H1 (cell line): Measurements from ENCODE around the gene KLF6. TPM values are rescaled to one million over a fixed set of nuclear protein-coding genes. Genes with fewer than 3 reads are reported as not detected.

Experiments
- CTCF ChIA-PET: fragments of 300-600 bp; sonication (Branson Sonifier 250); formaldehyde crosslinking; loops from one replicate; lab custom pipeline; 2021; ENCODE audit not compliant: partially characterized antibody; lab: Charles Lee
- POLR2A ChIA-PET: fragments of 300-600 bp; sonication (Branson Sonifier 250); formaldehyde crosslinking; loops from one replicate; lab custom pipeline; 2021; ENCODE audit warnings: inconsistent platforms; ENCODE audit not compliant: partially characterized antibody; lab: Charles Lee
- DNase-seq, 2 experiments: peaks; one replicate each; pipeline versions ENCODE4 v3.0.0 to v3.0.0-alpha.2; 2010 to 2022; ENCODE audit warnings: low spot score in 2 of 2, low read depth in 1 of 2, mixed read lengths in 1 of 2
- FAIRE-seq: peaks from 2 replicates; lab custom pipeline; 2011; peaks lifted over from hg19 to GRCh38; lab: Jason Lieb, UNC
- H2AFZ ChIP-seq: 2 replicates; pipeline ENCODE4 v1.8.1; 2012; ENCODE audit warnings: low read length, inconsistent platforms
- H2AK5ac ChIP-seq: 2 replicates; pipeline ENCODE4 v1.6.1; 2013; ENCODE audit warnings: low read depth, low read length
- H2BK120ac ChIP-seq: replicated peaks from 2 replicates; pipeline ENCODE3; 2013; ENCODE audit warnings: low read depth, low read length, inconsistent platforms
- H2BK12ac ChIP-seq: 2 replicates; pipeline ENCODE4 v1.6.1; 2013; ENCODE audit warnings: low read depth, low read length
- H2BK15ac ChIP-seq: 2 replicates; pipeline ENCODE4 v1.6.1; 2013; ENCODE audit warnings: low read length
- H2BK20ac ChIP-seq: 2 replicates; pipeline ENCODE4 v1.6.1; 2013; ENCODE audit warnings: low read length
- H2BK5ac ChIP-seq: 2 replicates; pipeline ENCODE4 v1.6.1; 2013; ENCODE audit warnings: low read depth, low read length
- H3K14ac ChIP-seq: 2 replicates; pipeline ENCODE4 v1.6.1; 2013; ENCODE audit warnings: inconsistent platforms; ENCODE audit not compliant: insufficient read length
- H3K18ac ChIP-seq: 2 replicates; pipeline ENCODE4 v1.6.1; 2013; ENCODE audit warnings: low read length; ENCODE audit errors: extremely low read depth
- H3K23ac ChIP-seq: 2 replicates; pipeline ENCODE4 v1.6.1; 2013; ENCODE audit warnings: inconsistent platforms; ENCODE audit not compliant: insufficient read length
- H3K23me2 ChIP-seq: 2 replicates; pipeline ENCODE4 v1.6.1; 2013; ENCODE audit warnings: low read depth, low read length
- H3K27ac ChIP-seq: 2 replicates; pipeline ENCODE4 v1.6.1; 2011; ENCODE audit warnings: low read depth, low read length, inconsistent platforms
- H3K27me3 ChIP-seq, 4 experiments: replicated peaks in 1 of 4; 1 replicate in 1 of 4; 2 replicates in 3 of 4; pipeline versions ENCODE4 v1.6.1 to v1.8.1; 2011 to 2013; ENCODE audit warnings: low read length in 3 of 4, mild to moderate bottlenecking in 3 of 4, inconsistent platforms in 2 of 4, mixed read lengths in 2 of 4, moderate library complexity in 1 of 4; ENCODE audit not compliant: control insufficient read depth in 3 of 4, insufficient read depth in 3 of 4; ENCODE audit errors: extremely low read depth in 1 of 4
- H3K36me3 ChIP-seq, 4 experiments: 2 replicates each; pipeline versions ENCODE4 v1.6.1 to v1.8.1; 2011 to 2013; ENCODE audit warnings: mild to moderate bottlenecking in 4 of 4, low read length in 3 of 4, moderate library complexity in 2 of 4, control low read depth in 1 of 4, inconsistent platforms in 1 of 4; ENCODE audit not compliant: insufficient read depth in 4 of 4, control insufficient read depth in 2 of 4
- H3K4ac ChIP-seq: replicated peaks from 2 replicates; pipeline ENCODE3; 2013; ENCODE audit warnings: low read length, low read depth, mixed read lengths, inconsistent platforms; ENCODE audit not compliant: insufficient read length
- H3K4me1 ChIP-seq, 4 experiments: replicated peaks in 1 of 4; 1 replicate in 1 of 4; 2 replicates in 3 of 4; pipeline versions ENCODE4 v1.6.1 to v1.8.1; 2011 to 2013; ENCODE audit warnings: low read length in 3 of 4, inconsistent platforms in 2 of 4, mixed read lengths in 1 of 4; ENCODE audit not compliant: insufficient read depth in 4 of 4, control insufficient read depth in 3 of 4
- H3K4me2 ChIP-seq, 2 experiments: 2 replicates each; pipeline versions ENCODE4 v1.6.1 to v1.8.1; 2011 to 2013; ENCODE audit warnings: low read depth in 2 of 2, low read length in 2 of 2, control low read depth in 1 of 2, inconsistent platforms in 1 of 2, mild to moderate bottlenecking in 1 of 2; ENCODE audit not compliant: insufficient read depth in 1 of 2
- H3K4me3 ChIP-seq, 4 experiments: fragments of 200-600, 300-600 bp in 1 of 4; sonication (generic), shearing (Covaris generic), sonication (Bioruptor Twin) in 1 of 4; 2 replicates each; pipeline versions ENCODE4 v1.5.1 to v1.8.1; 2011 to 2016; ENCODE audit warnings: low read length in 4 of 4, low read depth in 3 of 4, control low read depth in 2 of 4, inconsistent platforms in 2 of 4, mild to moderate bottlenecking in 2 of 4, mixed read lengths in 1 of 4, moderate library complexity in 1 of 4; ENCODE audit not compliant: insufficient read depth in 2 of 4; ENCODE audit errors: extremely low read depth in 1 of 4
- H3K56ac ChIP-seq: replicated peaks from 2 replicates; pipeline ENCODE3; 2013; ENCODE audit warnings: low read depth, mild to moderate bottlenecking, mixed read lengths, low read length, inconsistent platforms; ENCODE audit not compliant: insufficient read length
- H3K79me1 ChIP-seq: 2 replicates; pipeline ENCODE4 v1.6.1; 2013; ENCODE audit warnings: low read depth, low read length, control low read depth
- H3K79me2 ChIP-seq, 2 experiments: 2 replicates each; pipeline versions ENCODE4 v1.6.1 to v1.8.1; 2012 to 2013; ENCODE audit warnings: low read length in 2 of 2, mild to moderate bottlenecking in 2 of 2, inconsistent platforms in 1 of 2; ENCODE audit not compliant: insufficient read depth in 2 of 2, control insufficient read depth in 1 of 2
- H3K9ac ChIP-seq, 4 experiments: replicated peaks in 1 of 4; 1 replicate in 1 of 4; 2 replicates in 3 of 4; pipeline versions ENCODE4 v1.6.1 to v1.8.1; 2011 to 2013; ENCODE audit warnings: low read depth in 3 of 4, low read length in 3 of 4, control low read depth in 2 of 4, mild to moderate bottlenecking in 2 of 4, moderate library complexity in 2 of 4, inconsistent platforms in 1 of 4; ENCODE audit errors: extremely low read depth in 1 of 4
- H3K9me3 ChIP-seq, 2 experiments: 2 replicates each; pipeline versions ENCODE4 v1.6.1 to v1.8.1; 2012 to 2013; ENCODE audit warnings: mild to moderate bottlenecking in 2 of 2, moderate library complexity in 2 of 2, control low read depth in 1 of 2, inconsistent platforms in 1 of 2, low read depth in 1 of 2, low read length in 1 of 2, mixed read lengths in 1 of 2; ENCODE audit not compliant: insufficient read depth in 2 of 2
- H4K20me1 ChIP-seq, 2 experiments: replicated peaks in 1 of 2; 2 replicates each; pipeline versions ENCODE3 to v1.8.1; 2011 to 2013; ENCODE audit warnings: inconsistent platforms in 2 of 2, low read length in 2 of 2, mild to moderate bottlenecking in 1 of 2; ENCODE audit not compliant: insufficient read depth in 2 of 2, control insufficient read depth in 1 of 2
- H4K5ac ChIP-seq: 2 replicates; pipeline ENCODE4 v1.6.1; 2013; ENCODE audit warnings: low read length, low read depth, mixed read lengths, inconsistent platforms; ENCODE audit not compliant: insufficient read length
- H4K8ac ChIP-seq: 2 replicates; pipeline ENCODE4 v1.8.0; 2013; ENCODE audit warnings: mild to moderate bottlenecking, moderate library complexity, low read length, inconsistent platforms; ENCODE audit not compliant: insufficient read depth; ENCODE audit errors: extremely low read depth
- H4K91ac ChIP-seq: replicated peaks from 2 replicates; pipeline ENCODE3; 2013; ENCODE audit warnings: low read length, mixed read lengths, inconsistent platforms; ENCODE audit not compliant: insufficient read length
- ASH2L ChIP-seq: fragments of 200-600, 300-600 bp; sonication (generic); IDR thresholded peaks from one replicate; pipeline ENCODE4 v1.7.1; 2017; ENCODE audit warnings: low read length
- CEBPB ChIP-seq: IDR thresholded peaks from 2 replicates; pipeline ENCODE4 v1.6.1; 2012; ENCODE audit warnings: low read depth, low read length
- CREB1 ChIP-seq: IDR thresholded peaks from 2 replicates; pipeline ENCODE4 v1.6.1; 2012; ENCODE audit warnings: inconsistent platforms
- JUN ChIP-seq: IDR thresholded peaks from 2 replicates; pipeline ENCODE4 v1.6.1; 2011; ENCODE audit warnings: low read depth, mild to moderate bottlenecking, improper control_type of control experiment, low read length
- POLR2A ChIP-seq, 2 experiments: IDR thresholded peaks; 1 replicate in 1 of 2; 2 replicates in 1 of 2; pipeline ENCODE4 v1.6.1; 2011; ENCODE audit warnings: low read depth in 2 of 2, low read length in 2 of 2, mild to moderate bottlenecking in 2 of 2; ENCODE audit errors: control extremely low read depth in 1 of 2
- POLR2AphosphoS5 ChIP-seq: IDR thresholded peaks from 2 replicates; pipeline ENCODE4 v1.6.1; 2011; ENCODE audit warnings: low read depth, low read length
- RAD21 ChIP-seq, 2 experiments: IDR thresholded peaks in 1 of 2; conservative IDR thresholded peaks in 1 of 2; 2 replicates each; pipeline ENCODE4 v1.6.1; 2011; ENCODE audit warnings: low read depth in 2 of 2, low read length in 2 of 2, improper control_type of control experiment in 1 of 2, inconsistent platforms in 1 of 2, mild to moderate bottlenecking in 1 of 2, moderate library complexity in 1 of 2
- SP1 ChIP-seq: IDR thresholded peaks from 2 replicates; pipeline ENCODE4 v1.6.1; 2011; ENCODE audit warnings: low read depth, low read length
- TAF1 ChIP-seq: IDR thresholded peaks from 2 replicates; pipeline ENCODE4 v1.6.1; 2011; ENCODE audit warnings: mild to moderate bottlenecking, low read depth, low read length
- TEAD4 ChIP-seq: IDR thresholded peaks from 2 replicates; pipeline ENCODE4 v1.6.1; 2012; ENCODE audit warnings: low read depth, low read length, inconsistent platforms, mixed read lengths
- ZNF274 ChIP-seq: IDR thresholded peaks from 2 replicates; pipeline ENCODE4 v1.7.0; 2012; ENCODE audit warnings: low read length, borderline replicate concordance; ENCODE audit errors: extremely low read depth
- WGBS, 2 experiments: shearing (Covaris generic) in 1 of 2; methylation state at CpG; one replicate each; pipeline versions ENCODE4 v1.1.6 to v1.1.7; 2013 to 2015; ENCODE audit warnings: low lambda C conversion rate in 2 of 2, mixed read lengths in 2 of 2, inconsistent platforms in 1 of 2, low coverage in 1 of 2, missing lambda C conversion rate in 1 of 2; ENCODE audit not compliant: insufficient replicate concordance in 2 of 2, insufficient coverage in 1 of 2, insufficient read length in 1 of 2; ENCODE audit errors: extremely low coverage in 1 of 2, missing lambda C conversion rate in 1 of 2; 5-methylcytosine and 5-hydroxymethylcytosine counted together
- polyA plus RNA-seq, 7 experiments: library from polyadenylated mRNA; depleted of rRNA in 3 of 7; stranded (reverse) in 5 of 7; unstranded in 2 of 7; fragments of >200 nt in 5 of 7; fragments of 200-250 nt in 2 of 7; gene quantifications; 1 replicate in 5 of 7; 2 replicates in 1 of 7; 4 replicates in 1 of 7; pipeline versions ENCODE4 v1.2.1 to v1.2.3, GENCODE V29; 2011 to 2013; ENCODE audit warnings: missing spikeins in 2 of 7, mixed read lengths in 2 of 7
- total RNA-seq: library from RNA; stranded (reverse); fragmentation: NEBNext Ultra II Directional; extraction: Animal tissue kit (Norgen Biotek cat#: 25700); gene quantifications from 2 replicates; pipeline ENCODE4 v1.2.1, GENCODE V29; 2021
- TF ChIP-seq, protein P1 (sequence below): IDR thresholded peaks from 2 replicates; pipeline ENCODE4 v1.6.1; 2012; ENCODE audit warnings: inconsistent platforms

The KLF6 gene
- total and polyA plus RNA-seq, 2 of the 8 experiments (the other 6 are each of a cell fraction or from before 2014, with no cell fraction given) = 5.7 to 19.5 TPM

DNA sequence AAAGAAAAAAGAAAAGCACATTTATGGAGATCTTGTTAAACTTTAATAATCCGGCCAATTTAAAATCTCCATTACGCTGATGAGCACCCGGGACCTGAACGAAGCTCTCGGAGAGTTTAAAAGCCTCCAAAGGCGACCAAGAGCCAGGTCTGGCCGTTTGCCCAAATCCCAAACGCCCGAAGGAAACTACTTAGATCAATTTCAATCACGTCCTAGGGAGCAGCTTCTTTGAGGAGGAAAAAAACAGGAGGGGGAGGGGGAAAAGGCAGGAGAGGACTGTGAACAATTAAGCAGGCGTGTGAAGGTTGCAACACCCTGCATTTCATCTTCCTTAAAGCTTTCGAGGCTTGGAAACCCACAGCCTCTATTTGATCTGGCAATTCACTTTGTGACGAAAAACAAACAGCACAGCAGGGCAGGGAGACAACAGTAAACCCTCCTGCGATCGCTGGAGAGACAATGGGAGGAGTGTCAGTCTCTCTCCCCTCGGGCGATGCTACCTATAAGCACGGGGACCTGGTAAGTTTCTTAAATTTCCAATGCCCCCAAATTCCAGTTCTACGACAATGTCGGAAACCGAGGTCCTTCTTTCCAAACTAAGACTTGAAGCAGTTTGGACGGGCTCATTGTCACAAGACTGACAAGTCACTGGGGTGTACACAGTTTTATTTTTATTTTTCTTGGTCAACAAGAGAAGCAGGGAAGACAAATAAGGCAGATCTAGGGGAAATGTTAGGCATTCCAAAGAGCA is 1.2 kb downstream of the KLF6 start:
- H3K4me2 ChIP-seq = peak overlapping the region; percentile 77 to 94
- peak overlapping the region; percentile 83 to 92 (median 89) for H3K9ac ChIP-seq
- ChIA-PET CTCF (no interaction called here), POLR2A (interaction anchor here (1.0 to 4.0 kb wide), 10 partner anchors 9 to 543 kb away, joined by 3 to 43 read pairs (median 4); no protein-coding TSS in a partner anchor)
- H4K5ac ChIP-seq = no peak overlapping the region
- H3K23ac ChIP-seq = no peak overlapping the region
- H3K9me3 ChIP-seq = no peaks in the 10 kb centered on the region
- H3K4me1 ChIP-seq = peaks cover 5 to 17% (median 12%) of the 10 kb centered on the region in 4 experiments
- no peak for FAIRE-seq
- H4K20me1 ChIP-seq = peaks cover 23 to 27% of the 10 kb centered on the region in 2 experiments
- no peak overlapping the region for H2AFZ ChIP-seq
- no peak overlapping the region for H2BK20ac ChIP-seq
- H3K36me3 ChIP-seq = peaks cover 22 to 31% (median 29%) of the 10 kb centered on the region in 4 experiments
- H3K79me2 ChIP-seq = peaks cover 6 to 52% of the 10 kb centered on the region in 2 experiments
- 1% methylated on average over 22 of the region's 22 CpGs; no CpG with 5 or more reads in 1 of the 2 experiments for WGBS, 2 experiments
- H2BK5ac ChIP-seq = no peak overlapping the region; the same call in 1 of the 2 replicates
- no peak overlapping the region for H4K91ac ChIP-seq
- peak overlapping the region; percentile 51; the same call in 1 of the 2 replicates for H3K18ac ChIP-seq
- H3K79me1 ChIP-seq = peaks cover 22% of the 10 kb centered on the region
- H2AK5ac ChIP-seq = 0 out of 2 replicates have a peak overlapping the region, but pooled peaks have one; percentile 34
- H4K8ac ChIP-seq = no peak overlapping the region
- no peak overlapping the region for H2BK15ac ChIP-seq
- H3K56ac ChIP-seq = no peak overlapping the region
- no peak overlapping the region for H2BK120ac ChIP-seq
- H3K23me2 ChIP-seq = peaks cover 16% of the 10 kb centered on the region
- peak overlapping the region; percentile 40; the same call in 1 of the 2 replicates for H2BK12ac ChIP-seq
- no peaks in the 10 kb centered on the region for H3K27me3 ChIP-seq
- H3K4me3 ChIP-seq = peak overlapping the region; percentile 72 to 91 (median 86)
- H3K14ac ChIP-seq = no peak overlapping the region
- peak in 1 of 2 experiments; percentile 60 for DNase-seq
- peak overlapping the region; percentile 7; the same call in 1 of the 2 replicates for H3K27ac ChIP-seq
- no peak overlapping the region for H3K4ac ChIP-seq
- TF ChIP-seq JUN (no peak), POLR2AphosphoS5 (peak; percentile 83), CREB1 (0 out of 2 replicates have a peak, but pooled peaks have one; percentile 20), ASH2L (peak; percentile 54), CEBPB (peak; percentile 93), ZNF274 (no peak), RAD21 (IDR thresholded peaks at IDR 0.05 in 1 of 2, conservative IDR thresholded peaks at IDR 0.05 in 1 of 2; ENCODE audit: low read depth in 2 of 2, low read length in 2 of 2) (peak in 1 of 2 experiments; percentile 16; a peak in 1 of 4 replicates), POLR2A (IDR thresholded peaks at IDR 0.05; ENCODE audit: control extremely low read depth in 1 of 2, low read depth in 2 of 2, low read length in 2 of 2) (peak in 1 of 2 experiments; percentile 57; a peak in 2 of 3 replicates), TEAD4 (peak; percentile 6; the same call in 1 of the 2 replicates), TAF1 (peak; percentile 30), SP1 (0 out of 2 replicates have a peak, but pooled peaks have one; percentile 42)
- TF ChIP-seq, protein P1, sequence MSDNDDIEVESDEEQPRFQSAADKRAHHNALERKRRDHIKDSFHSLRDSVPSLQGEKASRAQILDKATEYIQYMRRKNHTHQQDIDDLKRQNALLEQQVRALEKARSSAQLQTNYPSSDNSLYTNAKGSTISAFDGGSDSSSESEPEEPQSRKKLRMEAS = peak; percentile 35; the same call in 1 of the 2 replicates
